ENCODE data around the gene GPR107.

GPR107 gene

GRCh38 chr9:130179331-130179907, 125.7 kb downstream of the GPR107 start:
- in situ Hi-C loops (cut with HindIII; ENCODE audit: low sequenced_read_pairs): no loop called here

GRCh38 chr9:130180516-130180915, 126.8 kb downstream of the GPR107 start:
- in situ Hi-C loops (cut with HindIII; ENCODE audit: low sequenced_read_pairs): no loop called here

GRCh38 chr9:130181678-130182380, 128.1 kb downstream of the GPR107 start:
- in situ Hi-C loops (cut with HindIII; ENCODE audit: low sequenced_read_pairs): no loop called here

- in situ Hi-C loops (cut with HindIII; ENCODE audit: low sequenced_read_pairs): no loop called here
Observed at GRCh38 chr9:130182381-130182909, 128.7 kb downstream of the GPR107 start.

- in situ Hi-C loops (cut with HindIII; ENCODE audit: low sequenced_read_pairs): no loop called here
Observed at GRCh38 chr9:130183133-130183762, 129.5 kb downstream of the GPR107 start.

GRCh38 chr9:130185017-130185416, 131.3 kb downstream of the GPR107 start:
- in situ Hi-C loops (cut with HindIII; ENCODE audit: low sequenced_read_pairs): no loop called here

GRCh38 chr9:130185490-130186031, 131.9 kb downstream of the GPR107 start:
- in situ Hi-C loops (cut with HindIII; ENCODE audit: low sequenced_read_pairs): no loop called here

- in situ Hi-C loops (cut with HindIII; ENCODE audit: low sequenced_read_pairs): no loop called here
Observed at GRCh38 chr9:130186051-130186450, 132.3 kb downstream of the GPR107 start.

GRCh38 chr9:130186839-130187522, 133.3 kb downstream of the GPR107 start:
- in situ Hi-C loops (cut with HindIII; ENCODE audit: low sequenced_read_pairs): no loop called here

GRCh38 chr9:130187523-130187846, 133.8 kb downstream of the GPR107 start:
- in situ Hi-C loops (cut with HindIII; ENCODE audit: low sequenced_read_pairs): no loop called here

GRCh38 chr9:130188860-130189481, 135.3 kb downstream of the GPR107 start:
- in situ Hi-C loops (cut with HindIII; ENCODE audit: low sequenced_read_pairs): no loop called here
